Mucosa of descending colon (tissue), 3 donors: ENCODE results near the gene TRIO. TPM values are rescaled to one million over a fixed set of nuclear protein-coding genes. Genes with fewer than 3 reads are reported as not detected.

Source experiments
- ATAC-seq: fragments of 200-7000 bp; cut with Tn5 transposase; one replicate; pipeline ENCODE4 v1.9.1; 2020; ENCODE audit warnings: mild to moderate bottlenecking, moderate library complexity
- DNase-seq, 3 donors: peaks; one replicate each; pipeline ENCODE4 v3.0.0-alpha.2; 2020
- H3K36me3 ChIP-seq: fragments of 200-600 bp; one replicate; pipeline ENCODE4 v1.8.0; 2021; ENCODE audit warnings: low read depth, mild to moderate bottlenecking
- H3K4me1 ChIP-seq: fragments of 200-600 bp; one replicate; pipeline ENCODE4 v1.8.0; 2021; ENCODE audit warnings: low read depth, mild to moderate bottlenecking
- H3K4me3 ChIP-seq: fragments of 200-600 bp; one replicate; pipeline ENCODE4 v1.8.0; 2021; ENCODE audit warnings: mild to moderate bottlenecking
- H3K9me3 ChIP-seq: fragments of 200-600 bp; one replicate; pipeline ENCODE4 v1.8.0; 2021; ENCODE audit warnings: mild to moderate bottlenecking
- CTCF ChIP-seq: fragments of 200-600 bp; IDR thresholded peaks from one replicate; pipeline ENCODE4 v1.8.0; 2022; ENCODE audit warnings: antibody characterized with exemption, mild to moderate bottlenecking
- intact Hi-C, 2 donors: fragments of 100-400 bp; cut with DNase I in 1 of 2; cut with micrococcal nuclease in 1 of 2; formaldehyde crosslinking; loops; one replicate each; pipeline versions ENCODE4 v1.11.0 to v1.11.1; 2022; cut with DNase I, micrococcal nuclease
- total RNA-seq, 3 donors: library from RNA; stranded (reverse); fragmentation: NEBNext Ultra II Directional in 2 of 3; extraction: Animal tissue kit (Norgen Biotek cat#: 25700) in 2 of 3; gene quantifications; one replicate each; pipeline versions ENCODE4 v1.2.1 to v1.2.4, GENCODE V29; 2021 to 2023
- donor health status: DM: no; HTN: no; CAD: no; lungs with moderate emphysema.
- donor health status: DM: no; HTN: no; CAD: no.
- donor health status: DM: no; HTN: yes; CAD: no.

Gene TRIO
- total RNA-seq, 3 donors from 2014 or later = 164 to 231 (median 168) TPM

DNA sequence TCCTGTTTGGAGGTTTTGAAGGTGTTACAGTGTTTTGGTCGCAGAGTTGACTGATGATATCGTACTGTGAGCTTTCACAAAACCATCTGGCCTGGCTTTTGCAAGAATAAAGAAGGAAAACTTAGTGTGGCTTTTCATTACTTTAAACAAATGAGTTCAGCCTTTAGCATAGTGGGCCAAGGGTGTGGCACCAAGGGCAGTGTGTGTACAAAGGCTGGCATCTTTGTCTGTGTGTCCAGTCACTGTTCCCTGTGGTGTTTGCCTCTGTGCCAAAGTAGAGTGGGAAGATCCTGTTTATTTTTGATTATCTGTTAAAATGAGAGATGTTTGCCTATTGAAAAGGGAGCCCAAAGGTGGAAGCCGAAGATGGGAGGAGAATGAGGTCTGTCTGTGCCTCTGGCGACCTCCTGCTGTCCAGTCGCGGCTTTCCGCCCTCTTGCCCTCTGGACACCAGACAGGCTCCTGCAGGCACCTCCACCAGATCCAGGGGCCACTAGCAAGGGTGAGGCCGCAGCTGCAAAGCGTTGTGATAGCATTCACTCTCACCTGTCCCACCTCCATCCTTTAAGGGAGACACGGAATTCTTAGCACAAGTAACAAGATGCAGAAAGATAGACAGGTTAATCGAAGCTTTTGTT, 113.7 kb downstream of the TRIO start:
- H3K4me1 ChIP-seq = peaks cover 12% of the 10 kb centered on the region
- intact Hi-C loops = no loop called here

GRCh38 chr5:14257995-14258403, 114.9 kb downstream of the TRIO start:
- ATAC-seq (peak; percentile 45), DNase-seq (no peak)
- intact Hi-C loops = no loop called here
- Histone ChIP-seq H3K9me3 (no peaks in the 10 kb centered on the region), H3K4me1 (peaks cover 12% of the 10 kb centered on the region), H3K36me3 (no peaks in the 10 kb centered on the region), H3K4me3 (no peak overlapping the region)
- TF ChIP-seq CTCF = no peak

More for the DNA sequence above, 113.7 kb downstream of the TRIO start:
- ATAC-seq (peak; percentile 51), DNase-seq (no peak)
- TF ChIP-seq CTCF = no peak
- no peaks in the 10 kb centered on the region for H3K9me3 ChIP-seq
- no peaks in the 10 kb centered on the region for H3K36me3 ChIP-seq
- H3K4me3 ChIP-seq = no peak overlapping the region

DNA sequence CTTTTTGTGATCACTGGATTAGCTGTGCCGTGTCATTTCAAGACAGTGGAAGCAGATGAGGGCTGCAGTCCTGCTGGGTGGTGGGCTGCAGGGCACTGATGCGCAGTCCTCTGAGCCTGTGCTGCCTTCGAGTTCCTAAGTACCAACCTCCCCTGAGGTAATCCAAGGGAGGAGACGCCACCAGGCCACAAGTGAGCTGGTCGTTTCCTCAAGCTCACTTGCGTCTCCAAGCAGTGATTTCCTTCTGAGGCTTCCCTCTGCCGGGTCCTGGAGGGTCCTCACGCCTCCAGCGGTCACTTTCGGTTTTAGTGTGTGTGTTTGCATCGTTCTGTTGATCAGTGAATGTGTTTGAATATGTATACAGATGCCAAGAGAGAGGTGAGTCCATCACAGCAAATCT, 115.7 kb downstream of the TRIO start:
- no peaks in the 10 kb centered on the region for H3K36me3 ChIP-seq
- ATAC-seq = no peak
- intact Hi-C loops = no loop called here
- no peaks in the 10 kb centered on the region for H3K9me3 ChIP-seq
- peaks cover 12% of the 10 kb centered on the region for H3K4me1 ChIP-seq
- H3K4me3 ChIP-seq = no peak overlapping the region
- no peak for DNase-seq
- TF ChIP-seq CTCF = no peak

DNA sequence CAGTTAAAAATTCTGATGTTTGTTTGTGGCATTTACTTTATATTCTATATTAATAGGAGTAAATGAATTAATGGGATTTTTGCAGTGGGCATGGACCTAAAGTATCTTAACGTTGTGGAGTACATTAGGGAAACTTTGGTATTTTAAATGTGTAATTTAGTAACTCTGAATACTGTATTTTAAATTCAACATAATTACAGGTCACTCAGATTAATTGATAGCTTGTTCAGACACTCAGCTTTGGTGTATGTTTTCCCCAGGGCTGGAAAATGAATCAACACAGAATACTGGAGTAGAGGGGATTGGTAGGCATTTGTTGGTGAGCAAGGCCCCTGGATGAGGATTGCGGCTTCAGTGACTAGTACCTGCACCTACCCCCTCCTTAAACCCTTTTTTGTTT, 117.5 kb downstream of the TRIO start:
- intact Hi-C loops = loop anchor here in 1 of 2 donors (10.0 kb wide), 1 partner anchor 116 kb away; the partner anchor contains the start of gene TRIO
- no peak overlapping the region for H3K4me3 ChIP-seq

GRCh38 chr5:14261235-14261634, 118.1 kb downstream of the TRIO start:
- Histone ChIP-seq H3K36me3 (no peaks in the 10 kb centered on the region), H3K9me3 (no peaks in the 10 kb centered on the region), H3K4me1 (peaks cover 8% of the 10 kb centered on the region), H3K4me3 (no peak overlapping the region)
- ATAC-seq (no peak), DNase-seq (no peak)
- no peak for TF ChIP-seq CTCF
- intact Hi-C loops = loop anchor here in 1 of 2 donors (10.0 kb wide), 1 partner anchor 116 kb away; the partner anchor contains the start of gene TRIO

More for the DNA sequence above, 117.5 kb downstream of the TRIO start:
- no peak for DNase-seq
- Histone ChIP-seq H3K9me3 (no peaks in the 10 kb centered on the region), H3K4me1 (peaks cover 12% of the 10 kb centered on the region), H3K36me3 (no peaks in the 10 kb centered on the region)
- TF ChIP-seq CTCF = no peak
- ATAC-seq = no peak
